OCI-M1 (cell line): ENCODE measurements around the gene ARFGEF2.
A peak's percentile ranks its signal among the peaks of the same experiment; 100 is the strongest.
"Not testable (repeated sequence)": the region's sequence is repeated elsewhere in the genome, so short reads cannot be mapped to it uniquely, and the experiment has no call there.

Source experiments
- DNase-seq: peaks from one replicate; lab custom pipeline; 2025; lab: John Stamatoyannopoulos, UW

Gene ARFGEF2

GRCh38 chr20:48921168-48921882 lies at the start of gene ARFGEF2:
Gene ARFGEF2 (plus strand): TSS chr20:48921711. CDS start chr20:48921890, 179 bp downstream.
- DNase-seq, result peak; percentile 97

GRCh38 chr20:48875233-48875913 lies 46.1 kb upstream of the ARFGEF2 start:
- no peak for DNase-seq

GRCh38 chr20:48875914-48876240 lies 45.6 kb upstream of the ARFGEF2 start:
- no peak for DNase-seq

GRCh38 chr20:48877304-48877703 lies 44.2 kb upstream of the ARFGEF2 start:
- peak; percentile 32 for DNase-seq

- no peak for DNase-seq
Observed at GRCh38 chr20:48878534-48879248, 42.8 kb upstream of the ARFGEF2 start.

GRCh38 chr20:48879612-48880245 lies 41.8 kb upstream of the ARFGEF2 start:
- DNase-seq, result no peak

DNA sequence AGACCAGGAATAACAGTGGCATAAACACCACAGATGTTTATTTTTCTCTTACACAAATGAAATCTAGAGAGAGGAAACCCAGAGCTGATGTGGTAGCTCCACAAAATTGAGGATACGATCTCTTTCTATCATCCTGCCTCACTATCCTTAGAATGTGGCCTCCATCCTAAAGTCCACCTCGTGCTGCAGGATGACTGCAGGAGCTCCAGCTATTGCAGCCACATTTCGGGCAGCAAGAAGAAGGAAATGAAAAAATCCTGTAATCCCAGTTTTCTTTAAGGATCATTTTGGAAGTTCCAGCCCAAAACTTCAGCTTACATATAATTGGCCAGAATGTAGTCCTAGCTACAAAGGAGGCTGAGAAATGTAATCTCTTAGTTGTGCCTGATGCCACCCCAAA lies 41.2 kb upstream of the ARFGEF2 start:
- no peak for DNase-seq

DNA sequence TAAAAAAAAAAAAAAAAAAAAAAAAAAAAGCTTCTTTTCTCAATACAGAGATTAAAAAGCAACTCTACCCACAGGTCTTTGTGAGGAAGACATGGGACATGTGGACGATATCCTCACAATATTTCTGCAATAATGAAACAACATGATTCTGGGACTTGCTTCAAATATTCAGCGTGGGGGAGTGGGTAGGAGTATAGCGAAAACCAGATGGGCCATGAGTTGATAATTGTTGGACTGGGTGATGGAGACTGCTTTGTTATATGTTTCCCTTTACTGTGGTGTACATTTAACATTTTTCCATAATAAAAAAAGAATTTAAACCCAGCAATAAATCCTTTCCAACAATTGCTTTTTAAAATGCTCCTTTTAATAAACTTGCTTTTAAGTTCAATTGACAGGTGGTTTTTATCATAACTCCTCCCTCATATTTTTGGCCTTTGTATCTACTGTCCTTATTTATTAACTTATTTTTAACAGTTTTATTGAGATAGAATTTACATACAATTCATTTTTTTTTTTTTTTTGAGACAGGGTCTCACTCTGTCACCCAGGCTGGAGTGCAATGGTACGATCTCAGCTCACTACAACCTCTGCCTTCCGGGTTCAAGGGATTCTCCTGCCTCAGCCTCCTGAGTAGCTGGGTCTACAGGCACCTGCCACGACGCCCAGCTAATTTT lies 40.4 kb upstream of the ARFGEF2 start:
- no peak for DNase-seq

DNA sequence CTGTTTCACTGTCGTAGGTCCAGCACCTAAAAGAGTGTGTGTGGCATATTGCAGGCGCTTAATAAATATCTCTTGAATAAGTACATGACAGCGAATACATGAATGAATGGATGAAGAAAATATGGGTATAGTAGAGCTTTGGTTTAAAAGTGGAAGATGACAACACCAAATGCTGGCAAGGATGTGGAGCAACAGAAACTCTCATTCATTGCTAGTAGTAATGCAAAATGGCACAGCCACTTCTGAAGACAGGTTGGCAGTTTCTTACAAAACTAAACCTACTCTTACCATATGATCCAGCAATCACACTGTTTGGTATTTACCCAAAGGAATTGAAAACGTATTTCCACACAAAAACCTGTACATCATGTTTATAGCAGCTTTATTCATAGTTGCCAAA lies 36.3 kb upstream of the ARFGEF2 start:
- DNase-seq, result no peak

DNA sequence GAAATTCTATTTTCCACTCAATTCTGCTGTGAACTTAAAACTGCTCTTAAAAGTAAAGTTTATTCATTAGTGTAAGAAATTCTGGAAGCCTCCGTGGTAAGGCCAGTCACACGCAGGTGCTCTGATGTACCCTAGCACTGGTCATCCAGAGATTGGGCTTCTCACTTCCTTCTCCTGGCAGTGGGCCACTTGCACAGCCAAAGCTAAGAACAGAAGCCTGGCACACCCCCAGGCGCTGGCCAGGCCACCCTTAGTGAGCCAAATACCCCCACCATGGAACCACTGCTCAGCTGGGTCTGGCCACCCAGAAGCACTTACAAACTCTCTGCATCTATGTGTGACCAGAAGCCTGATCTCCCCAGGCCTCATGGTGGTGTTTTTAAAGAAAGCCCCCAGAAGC lies 35.3 kb upstream of the ARFGEF2 start:
- no peak for DNase-seq

DNA sequence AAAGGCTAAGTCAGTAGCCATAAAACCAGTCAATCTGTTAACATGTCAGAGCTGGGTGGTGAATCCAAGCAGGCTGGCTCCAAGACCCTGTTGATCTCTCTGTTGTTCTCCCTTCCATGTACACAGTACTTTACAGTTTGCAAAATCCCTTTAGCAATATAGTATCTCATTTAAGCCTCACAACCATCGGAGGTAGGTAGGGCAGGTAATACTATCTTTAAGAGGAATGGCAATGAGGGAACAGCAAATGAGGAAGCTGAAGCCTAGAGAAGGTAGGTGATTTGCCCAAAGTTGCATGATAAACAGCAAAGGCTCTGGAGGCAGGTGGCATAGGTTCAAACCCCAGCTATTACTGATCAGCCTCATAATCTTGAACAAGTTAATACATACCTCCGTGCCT lies 34.7 kb upstream of the ARFGEF2 start:
- DNase-seq, result no peak

GRCh38 chr20:48888517-48888916 lies 33.0 kb upstream of the ARFGEF2 start:
- DNase-seq, result not testable (repeated sequence)

GRCh38 chr20:48889140-48889790 lies 32.2 kb upstream of the ARFGEF2 start:
- DNase-seq, result no peak

DNA sequence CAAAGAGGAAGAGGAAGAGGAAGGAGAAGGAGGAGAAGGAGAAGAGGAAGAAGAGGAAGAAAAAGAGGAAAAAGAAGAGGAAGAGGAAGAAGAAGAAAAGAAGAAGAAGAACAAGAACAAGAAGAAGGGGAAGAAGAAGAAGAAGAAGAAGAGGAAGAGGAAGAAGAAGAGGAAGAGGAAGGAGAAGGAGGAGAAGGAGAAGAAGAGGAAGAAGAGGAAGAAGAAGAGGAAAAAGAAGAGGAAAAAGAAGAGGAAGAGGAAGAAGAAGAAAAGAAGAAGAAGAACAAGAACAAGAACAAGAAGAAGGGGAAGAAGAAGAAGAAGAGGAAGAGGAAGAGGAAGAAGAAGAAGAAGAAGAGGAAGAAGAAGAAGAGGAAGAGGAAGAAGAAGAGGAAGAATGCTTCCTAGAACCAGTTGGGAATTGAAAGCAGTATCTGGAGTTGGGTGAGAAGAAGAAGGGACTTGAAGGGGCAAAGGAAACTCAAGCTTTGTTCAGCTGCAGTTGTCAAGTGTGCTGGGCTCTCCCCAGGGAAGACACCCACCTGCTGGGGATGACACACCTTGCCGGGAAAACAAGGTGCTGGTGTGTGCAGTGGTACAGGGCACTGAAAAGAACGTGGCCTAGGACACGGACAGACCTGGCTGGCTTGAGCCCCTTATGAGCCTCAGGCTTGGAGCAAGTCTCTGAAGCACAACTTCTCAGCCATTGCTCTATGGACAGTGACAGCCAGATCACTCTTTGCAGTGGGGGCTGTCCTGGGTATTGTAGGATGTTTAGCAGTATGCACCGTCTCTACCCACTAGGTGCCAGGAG lies 30.1 kb upstream of the ARFGEF2 start:
- DNase-seq, result no peak

DNA sequence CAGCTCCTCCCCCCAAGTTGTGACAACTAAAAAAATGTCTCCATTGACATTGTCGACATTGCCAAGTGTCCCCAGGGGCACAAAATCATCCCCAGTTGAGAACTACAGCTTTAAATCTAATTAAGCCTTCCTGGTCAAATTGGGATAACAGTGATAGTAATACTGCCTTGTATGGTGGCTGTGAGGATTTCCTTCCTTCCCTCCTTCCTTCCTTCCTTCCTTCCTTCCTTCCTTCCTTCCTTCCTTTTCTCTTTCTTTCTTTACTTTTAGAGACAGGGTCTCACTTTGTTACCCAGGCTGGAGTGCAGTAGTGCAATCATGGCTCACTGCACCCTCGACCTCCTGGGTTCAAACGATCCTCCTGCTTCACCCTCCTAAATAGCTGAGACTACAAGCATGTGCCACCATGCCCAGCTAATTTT lies 29.5 kb upstream of the ARFGEF2 start:
- no peak for DNase-seq

GRCh38 chr20:48892891-48893290 lies 28.6 kb upstream of the ARFGEF2 start:
- no peak for DNase-seq

GRCh38 chr20:48893374-48893773 lies 28.1 kb upstream of the ARFGEF2 start:
- no peak for DNase-seq

DNA sequence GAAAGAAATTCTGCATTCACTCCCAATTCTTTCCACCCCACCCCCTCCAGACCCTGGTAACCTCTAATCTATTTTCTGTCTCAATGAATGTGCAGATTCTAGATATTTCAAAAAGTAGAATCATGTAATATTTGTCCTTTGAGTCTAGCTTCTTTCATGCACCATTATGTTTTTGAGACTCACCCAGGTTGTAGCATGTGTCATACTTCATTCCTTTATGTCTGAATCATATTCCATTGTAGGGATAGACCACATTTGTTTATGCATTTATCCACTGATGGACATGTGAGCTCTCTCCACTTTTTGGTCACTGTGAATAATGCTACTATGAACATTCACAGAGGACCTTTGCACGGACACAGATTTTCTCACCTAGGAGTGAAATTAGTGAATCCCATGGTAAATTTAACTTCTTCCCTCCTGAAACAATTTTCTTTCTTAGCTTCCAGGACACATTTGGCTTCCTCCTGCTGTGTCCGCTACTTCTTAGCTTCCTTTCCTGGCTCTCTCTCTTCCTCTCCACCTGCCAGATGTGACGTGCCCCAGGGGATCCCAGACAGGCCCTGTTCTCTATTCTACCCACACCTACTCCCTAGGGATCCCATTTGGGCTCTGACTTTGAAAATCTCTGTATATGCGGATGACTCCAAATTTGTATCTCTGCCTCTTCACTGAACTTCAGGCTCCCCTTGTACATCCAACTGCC lies 24.1 kb upstream of the ARFGEF2 start:
- no peak for DNase-seq

DNA sequence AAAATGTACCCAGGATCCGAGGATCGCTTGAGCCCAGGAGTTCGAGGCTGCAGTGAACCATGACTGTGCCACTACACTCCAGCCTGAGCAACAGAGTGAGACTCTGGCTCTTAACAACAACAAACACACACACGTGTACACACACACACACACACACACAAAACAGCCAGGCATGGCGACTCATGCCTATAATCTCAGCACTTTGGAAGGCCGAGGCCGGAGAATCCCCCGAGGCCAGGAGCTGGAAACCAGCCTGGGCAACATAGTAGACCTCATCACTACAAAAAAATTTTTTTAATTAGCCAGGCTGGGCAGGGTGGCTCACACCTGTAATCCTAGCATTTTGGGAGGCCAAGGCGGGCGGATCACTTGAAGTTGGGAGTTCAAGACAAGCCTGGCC lies 23.3 kb upstream of the ARFGEF2 start:
- no peak for DNase-seq

DNA sequence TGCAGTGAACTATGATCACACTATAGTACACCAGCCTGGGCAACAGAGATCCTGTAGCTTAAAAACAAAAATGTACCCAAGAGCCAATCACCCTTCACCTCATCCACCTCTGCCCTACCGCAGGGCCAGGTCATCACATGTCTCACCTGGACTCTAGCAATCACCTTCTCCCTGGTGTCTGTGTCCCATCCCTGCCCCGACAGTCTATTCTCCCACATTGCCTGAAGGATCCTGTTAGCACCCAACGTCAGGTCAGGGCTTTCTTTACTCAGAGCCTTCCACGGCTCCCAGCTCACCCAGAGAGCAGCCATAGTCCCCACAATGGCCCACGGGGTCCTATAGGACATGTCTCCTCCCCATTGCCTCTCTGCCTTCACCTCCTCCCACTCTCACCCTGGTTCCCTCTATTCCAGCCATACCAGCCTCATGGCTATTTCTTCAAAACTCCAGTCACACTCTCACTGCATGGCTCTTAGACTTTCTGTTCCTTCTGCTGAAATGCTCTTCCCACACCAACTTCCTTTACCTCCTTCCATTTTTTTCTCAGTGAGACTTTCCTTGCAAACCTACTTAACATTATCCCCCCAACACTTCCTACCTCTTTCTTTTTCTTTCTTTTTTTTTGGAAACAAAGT lies 22.5 kb upstream of the ARFGEF2 start:
- no peak for DNase-seq
